NCI-H345 (cell line): ENCODE data around the gene DNALI1.
"Not testable (repeated sequence)": the region's sequence is repeated elsewhere in the genome, so short reads cannot be mapped to it uniquely, and the experiment has no call there.

Experiments used
- DNase-seq: peaks from one replicate; lab custom pipeline; 2025; lab: John Stamatoyannopoulos, UW

Gene DNALI1

DNA sequence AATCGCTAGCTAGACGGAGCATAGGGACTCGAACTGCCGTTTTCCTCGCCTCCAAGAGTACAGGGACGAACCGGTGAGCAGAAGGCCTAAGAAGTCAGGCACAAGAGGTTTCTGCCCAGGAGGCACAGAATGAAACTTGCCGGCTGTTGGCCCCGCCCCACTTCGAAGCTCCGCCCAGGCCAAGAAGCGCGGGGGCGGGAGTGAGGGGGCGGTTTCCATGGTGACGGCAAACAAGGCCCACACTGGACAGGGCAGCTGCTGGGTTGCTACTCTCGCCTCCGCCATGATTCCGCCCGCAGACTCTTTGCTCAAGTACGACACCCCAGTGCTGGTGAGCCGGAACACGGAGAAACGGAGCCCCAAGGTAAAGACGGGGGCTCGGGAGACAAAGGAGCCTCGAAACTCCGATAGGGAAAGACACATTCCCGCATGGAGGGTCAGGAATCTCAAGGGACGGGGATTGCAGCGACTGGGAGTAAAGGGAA lies at the start of gene DNALI1:
Gene DNALI1 (plus strand): TSS at position 229 of the 485 bp plus-strand sequence. CDS start 55 bp downstream, at position 284.
- DNase-seq: no peak

DNA sequence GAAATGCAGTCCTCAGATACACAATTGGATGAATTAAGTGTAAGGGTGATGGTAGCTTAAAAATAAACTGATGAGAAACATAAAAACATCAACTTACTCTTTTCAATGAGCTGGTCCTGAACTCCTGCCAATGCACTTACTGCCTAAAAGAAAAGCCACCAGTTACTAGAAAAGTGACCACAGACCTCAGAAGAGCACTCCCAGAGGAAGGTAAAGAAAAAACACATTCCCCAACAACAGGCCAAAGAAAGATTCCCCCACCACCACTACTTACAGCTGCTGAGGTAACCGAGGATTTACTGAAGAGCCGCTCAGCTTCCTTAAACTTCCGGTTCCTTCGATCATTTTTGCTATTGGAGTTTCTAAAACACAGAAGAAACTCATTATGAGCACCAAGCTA lies 47.6 kb upstream of the DNALI1 start:
- no peak for DNase-seq

DNA sequence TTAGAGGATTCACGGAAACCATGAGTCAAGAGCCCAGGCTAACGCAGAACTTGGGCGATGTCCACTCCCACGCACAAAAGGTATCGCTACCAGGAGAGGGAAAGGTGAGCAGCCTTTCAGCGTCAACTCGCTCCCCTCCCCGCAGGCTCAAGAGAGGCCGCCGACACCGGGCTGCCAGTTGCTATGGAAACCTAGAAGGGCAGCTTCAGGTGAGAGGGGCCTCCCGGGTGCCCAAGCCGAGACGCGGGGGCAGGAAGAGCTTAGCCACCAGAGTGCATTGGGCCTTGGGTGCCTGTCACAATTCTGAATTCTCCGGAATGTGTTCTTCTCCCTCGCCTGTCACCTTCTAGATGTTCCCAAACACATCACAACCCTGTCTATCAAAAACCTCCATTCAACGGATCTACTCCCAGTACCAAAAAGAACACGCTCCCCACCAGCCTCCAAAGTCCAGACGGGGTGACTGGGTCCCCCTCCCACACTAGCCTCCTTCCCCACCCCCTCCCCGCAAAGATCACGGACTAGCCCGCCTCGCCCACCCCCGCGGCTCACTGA lies 42.9 kb upstream of the DNALI1 start:
- DNase-seq: peak; percentile 35

DNA sequence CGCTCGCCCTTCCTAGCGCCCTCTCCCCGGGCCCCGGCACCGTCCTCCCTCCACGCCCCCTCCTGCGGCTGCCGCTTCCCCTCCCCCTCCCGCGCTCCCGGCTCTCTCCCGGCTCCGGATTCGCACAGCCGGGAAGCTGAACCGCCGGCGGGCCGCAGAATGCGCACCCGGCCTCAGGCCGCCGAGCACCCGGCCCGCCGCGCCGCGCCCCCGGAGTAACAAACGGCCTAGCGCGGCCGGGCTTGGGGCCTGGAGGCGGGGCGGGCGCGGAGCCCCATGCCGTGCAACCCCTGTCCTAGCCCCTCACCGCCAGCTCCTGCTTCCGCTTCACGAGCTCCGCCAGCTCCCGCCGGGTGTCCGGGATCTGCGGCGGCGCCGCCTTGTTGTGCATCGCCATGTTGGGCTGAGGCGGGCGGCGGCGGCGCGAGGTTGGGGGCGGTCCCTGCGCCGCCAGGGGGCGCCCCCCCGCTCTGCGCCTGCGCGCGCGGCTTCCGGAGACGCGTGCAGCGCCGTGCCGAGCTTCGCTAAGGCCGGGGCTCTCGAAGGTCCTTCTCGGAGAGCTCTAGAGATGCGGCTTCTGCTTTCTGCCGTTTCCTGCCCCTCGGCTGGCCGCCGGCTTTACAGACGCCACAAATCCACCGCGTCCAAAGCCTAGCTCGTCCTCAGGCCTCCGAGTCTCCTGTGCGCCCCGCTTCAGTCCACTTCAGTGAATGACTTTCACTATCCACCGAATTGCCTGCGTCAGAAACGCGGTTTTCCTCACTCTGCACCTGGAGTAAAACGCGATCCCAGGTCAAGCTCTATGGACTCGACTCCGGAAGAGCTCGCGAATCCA lies 42.2 kb upstream of the DNALI1 start, which contains the start of gene MEAF6:
Gene MEAF6 (minus strand): TSS at position 417 of the 835 bp plus-strand sequence. CDS start 20 bp downstream, at position 397.
- peak; percentile 85 for DNase-seq

DNA sequence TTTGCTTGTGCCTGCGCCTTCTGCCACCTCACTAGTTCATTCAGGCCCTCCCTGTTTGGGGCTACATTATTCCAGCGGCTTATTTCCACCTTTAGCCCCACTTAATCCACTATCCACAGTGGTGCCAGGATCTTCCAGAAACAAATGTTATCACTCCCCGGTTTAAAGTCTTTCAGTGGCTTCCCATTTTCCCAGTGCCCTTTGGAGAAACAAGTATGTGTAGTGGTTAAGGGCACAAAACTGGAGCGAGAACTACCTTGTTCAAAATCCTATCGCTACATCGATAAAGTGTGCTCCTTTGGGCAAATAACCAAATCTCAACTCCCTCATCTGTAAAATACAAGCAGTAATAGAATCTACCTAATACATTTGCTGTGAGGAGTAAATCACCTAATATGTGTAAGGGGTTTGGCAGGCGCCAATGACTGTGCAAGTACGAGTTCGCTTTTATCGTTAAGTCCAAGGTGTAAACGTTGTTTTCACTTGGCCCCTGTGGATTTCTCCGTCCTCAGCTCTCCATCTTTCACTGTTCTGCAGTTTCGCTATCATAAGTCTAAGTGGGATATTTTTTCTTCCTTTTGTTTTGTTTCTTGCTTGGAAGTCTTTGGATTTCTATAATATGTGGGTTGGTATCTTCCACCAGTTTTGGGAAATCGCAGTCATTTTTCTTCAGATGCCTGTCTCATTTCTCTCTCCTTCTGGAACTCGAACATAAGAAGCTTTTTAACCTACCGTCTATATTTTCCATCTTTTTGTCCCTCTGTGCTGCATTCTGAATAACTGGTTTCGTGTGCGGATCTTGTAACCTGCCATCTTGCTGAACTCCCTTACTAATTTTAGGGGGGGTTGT lies 41.3 kb upstream of the DNALI1 start:
- no peak for DNase-seq

DNA sequence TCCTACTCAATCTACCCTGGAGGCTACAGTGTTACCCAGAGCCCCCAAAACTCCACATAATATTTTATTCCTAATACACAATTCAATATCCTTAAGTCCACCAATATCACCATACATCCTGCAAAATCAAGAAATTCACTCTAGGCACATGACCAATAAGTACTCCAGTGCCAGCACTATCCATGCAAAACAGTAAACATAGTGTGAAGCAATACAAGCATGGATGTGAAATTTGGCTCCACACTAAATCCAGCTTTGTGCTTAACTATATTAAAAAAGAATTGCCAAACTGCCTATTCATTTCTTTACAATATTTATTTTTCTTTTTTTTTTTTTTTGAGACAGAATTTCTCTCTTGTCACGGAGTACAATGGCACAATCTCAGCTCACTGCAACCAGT lies 39.2 kb upstream of the DNALI1 start:
- DNase-seq: no peak

DNA sequence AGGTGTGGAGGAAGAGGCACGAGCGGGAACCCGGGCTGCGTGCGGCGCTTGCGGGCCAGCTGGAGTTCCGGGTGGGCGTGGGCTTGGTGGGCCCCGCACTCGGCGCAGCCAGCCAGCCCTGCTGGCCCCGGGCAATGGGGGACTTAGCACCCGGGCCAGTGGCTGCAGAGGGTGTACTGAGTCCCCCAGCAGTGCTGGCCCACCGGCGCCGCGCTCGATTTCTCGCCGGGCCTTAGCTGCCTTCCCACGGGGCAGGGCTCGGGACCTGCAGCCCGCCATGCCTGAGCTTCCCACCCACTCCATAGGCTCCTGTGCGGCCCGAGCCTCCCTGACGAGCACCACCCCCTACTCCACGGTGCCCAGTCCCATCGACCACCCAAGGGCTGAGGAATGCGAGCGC lies 38.5 kb upstream of the DNALI1 start:
- not testable (repeated sequence) for DNase-seq

DNA sequence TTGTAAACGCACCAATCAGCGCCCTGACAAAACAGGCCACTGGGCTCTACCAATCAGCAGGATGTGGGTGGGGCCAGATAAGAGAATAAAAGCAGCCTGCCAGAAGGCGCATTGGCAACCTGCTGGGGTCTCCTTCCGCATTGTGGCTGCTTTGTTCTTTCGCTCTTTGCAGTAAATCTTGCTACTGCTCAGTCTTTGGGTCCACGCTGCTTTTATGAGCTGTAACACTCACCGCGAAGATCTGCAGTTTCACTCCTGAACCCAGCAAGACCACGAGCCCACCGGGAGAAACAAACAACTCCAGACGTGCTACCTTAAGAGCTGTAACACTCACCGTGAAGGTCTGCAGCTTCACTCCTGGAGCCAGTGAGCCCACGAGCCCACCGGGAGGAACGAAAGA lies 37.8 kb upstream of the DNALI1 start:
- not testable (repeated sequence) for DNase-seq

DNA sequence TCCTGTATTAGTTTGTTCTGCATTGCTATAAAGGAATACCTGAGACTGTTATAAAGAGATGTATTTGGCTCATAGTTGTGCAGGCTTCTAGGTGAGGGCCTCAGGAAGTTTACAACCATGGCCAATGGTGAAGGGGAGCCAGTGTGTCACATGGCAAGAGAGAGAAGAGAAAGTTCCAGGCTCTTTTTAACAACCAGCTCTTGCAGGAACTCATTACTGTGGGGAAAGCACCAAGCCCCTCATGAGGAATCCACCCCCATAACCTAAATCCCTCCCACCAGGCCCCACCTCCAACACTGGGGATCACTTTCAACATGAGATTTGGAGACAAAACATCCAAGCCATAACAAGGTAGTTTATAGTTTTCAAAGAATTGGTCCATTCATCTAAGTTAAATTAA lies 37.1 kb upstream of the DNALI1 start:
- DNase-seq: no peak

DNA sequence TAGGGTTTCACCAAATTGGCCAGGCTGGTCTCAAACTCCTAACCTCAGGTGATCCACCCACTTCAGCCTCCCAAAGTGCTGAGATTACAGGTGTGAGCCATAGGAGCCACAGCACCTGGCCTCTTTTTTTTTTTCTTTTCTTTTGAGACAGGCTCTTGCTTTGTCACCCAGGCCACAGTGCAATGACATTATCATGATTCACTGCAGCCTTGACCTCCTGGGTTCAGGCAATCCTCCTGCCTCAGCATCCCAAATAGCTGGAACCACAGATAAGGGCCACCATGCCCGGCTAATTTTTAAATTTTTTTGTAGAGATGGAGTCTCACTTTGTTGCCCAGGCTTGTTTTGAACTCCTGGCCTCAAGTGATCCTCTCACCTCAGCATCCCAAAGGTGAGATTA lies 26.9 kb upstream of the DNALI1 start:
- not testable (repeated sequence) for DNase-seq

DNA sequence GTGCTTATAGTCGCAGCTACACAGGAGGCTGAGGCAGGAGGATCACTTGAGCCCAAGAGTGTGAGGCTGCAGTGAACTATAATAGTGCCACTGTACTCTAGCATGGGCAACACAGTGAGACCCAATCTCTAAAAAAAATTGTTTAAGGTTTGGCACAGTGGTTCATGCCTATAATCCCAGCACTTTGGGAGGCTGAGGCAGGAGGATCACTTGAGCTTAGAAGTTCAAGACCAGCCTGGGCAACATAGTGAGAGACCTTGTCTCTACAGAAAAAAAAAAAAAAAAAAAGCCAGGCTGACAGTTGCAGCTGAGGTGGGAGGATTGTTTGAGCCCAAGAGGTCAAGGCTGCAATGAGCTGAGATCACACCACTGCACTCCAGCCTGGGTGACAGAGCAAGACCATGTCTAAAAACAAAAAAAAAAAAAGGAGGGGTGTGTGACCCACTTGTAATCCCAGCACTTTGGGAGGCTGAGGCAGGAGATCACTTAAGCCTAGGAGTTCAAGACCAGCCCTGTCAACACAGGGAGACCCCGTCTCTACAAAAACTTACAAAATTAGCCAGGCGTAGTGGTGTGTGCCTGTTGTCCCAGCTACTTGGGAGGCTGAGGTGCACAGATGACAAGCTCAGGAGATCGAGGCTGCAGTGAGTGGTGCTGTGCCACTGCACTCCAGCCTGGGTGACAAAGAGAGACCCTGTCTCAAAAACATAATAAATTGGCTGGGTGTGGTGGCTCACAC lies 24.2 kb upstream of the DNALI1 start:
- DNase-seq: not testable (repeated sequence)

DNA sequence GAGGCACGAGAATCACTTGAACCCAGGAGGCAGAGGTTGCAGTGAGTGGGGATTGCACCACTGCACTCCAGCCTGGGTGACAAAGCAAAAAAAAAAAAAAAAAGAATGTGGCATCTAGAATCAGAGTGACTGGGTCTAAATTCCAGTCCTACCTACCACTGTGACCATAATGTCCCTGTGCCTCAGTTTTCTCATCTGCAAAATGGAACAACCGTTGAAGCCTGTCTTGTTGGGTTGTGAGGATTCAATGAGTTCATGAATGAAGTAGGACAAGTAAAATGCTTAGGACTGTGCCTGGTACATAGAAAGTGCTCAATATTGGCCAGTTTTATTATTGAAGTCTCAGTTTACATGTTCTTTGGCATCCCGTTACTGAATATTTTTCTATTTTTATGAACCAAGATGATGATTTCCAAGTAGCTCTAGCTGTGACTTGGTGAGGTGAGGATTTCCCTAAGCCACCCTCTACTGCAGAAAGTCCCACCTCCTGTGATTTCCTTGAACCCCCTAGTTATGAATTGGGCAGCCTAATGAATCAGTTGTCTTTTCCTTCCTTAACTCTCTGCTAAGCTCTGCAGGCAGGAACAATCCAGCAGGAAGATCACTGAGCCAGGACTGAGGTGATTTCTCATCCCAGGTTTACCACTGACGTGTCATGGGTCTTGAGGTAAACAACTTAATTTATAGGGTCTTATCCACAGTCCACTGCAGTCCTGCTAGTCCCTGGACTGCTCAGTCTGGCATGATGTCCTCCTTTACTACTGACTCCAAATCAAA lies 23.2 kb upstream of the DNALI1 start:
- DNase-seq: no peak

DNA sequence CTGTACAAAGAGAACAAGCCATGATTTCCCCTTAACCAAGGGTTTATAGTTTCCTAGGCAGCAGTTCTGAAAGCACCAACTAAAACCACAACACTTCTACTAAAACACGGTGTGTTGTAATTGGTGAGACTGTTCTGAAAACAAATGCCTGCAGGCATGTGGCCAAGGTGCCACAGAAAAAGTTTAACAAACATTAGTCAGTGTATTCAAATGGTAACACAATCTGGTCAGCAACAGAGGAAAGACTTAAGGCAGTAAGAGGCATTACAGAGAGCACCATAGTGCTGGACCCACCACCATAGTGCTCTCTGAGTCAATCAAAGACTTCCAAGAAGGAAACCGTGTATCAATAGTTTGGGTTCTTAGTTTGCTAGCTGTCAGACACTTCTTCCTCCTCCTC lies 19.4 kb upstream of the DNALI1 start:
- no peak for DNase-seq

DNA sequence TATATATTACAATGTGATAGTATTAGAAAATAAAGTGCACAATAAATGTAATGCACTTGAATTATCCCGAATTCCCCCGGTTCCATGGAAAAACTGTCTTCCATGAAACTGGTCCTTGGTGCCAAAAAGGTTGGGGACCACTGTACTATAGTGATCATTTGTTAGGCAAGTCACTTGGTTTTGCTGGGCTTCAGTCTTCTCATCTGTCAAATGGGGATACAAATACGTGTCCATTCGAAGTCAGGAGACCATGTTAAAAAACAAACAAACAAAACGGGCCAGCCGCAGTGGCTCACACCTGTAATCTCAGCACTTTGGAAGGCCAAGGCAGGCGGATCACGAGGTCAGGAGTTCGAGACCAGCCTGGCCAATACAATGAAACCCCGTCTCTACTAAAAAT lies 17.6 kb upstream of the DNALI1 start:
- not testable (repeated sequence) for DNase-seq

DNA sequence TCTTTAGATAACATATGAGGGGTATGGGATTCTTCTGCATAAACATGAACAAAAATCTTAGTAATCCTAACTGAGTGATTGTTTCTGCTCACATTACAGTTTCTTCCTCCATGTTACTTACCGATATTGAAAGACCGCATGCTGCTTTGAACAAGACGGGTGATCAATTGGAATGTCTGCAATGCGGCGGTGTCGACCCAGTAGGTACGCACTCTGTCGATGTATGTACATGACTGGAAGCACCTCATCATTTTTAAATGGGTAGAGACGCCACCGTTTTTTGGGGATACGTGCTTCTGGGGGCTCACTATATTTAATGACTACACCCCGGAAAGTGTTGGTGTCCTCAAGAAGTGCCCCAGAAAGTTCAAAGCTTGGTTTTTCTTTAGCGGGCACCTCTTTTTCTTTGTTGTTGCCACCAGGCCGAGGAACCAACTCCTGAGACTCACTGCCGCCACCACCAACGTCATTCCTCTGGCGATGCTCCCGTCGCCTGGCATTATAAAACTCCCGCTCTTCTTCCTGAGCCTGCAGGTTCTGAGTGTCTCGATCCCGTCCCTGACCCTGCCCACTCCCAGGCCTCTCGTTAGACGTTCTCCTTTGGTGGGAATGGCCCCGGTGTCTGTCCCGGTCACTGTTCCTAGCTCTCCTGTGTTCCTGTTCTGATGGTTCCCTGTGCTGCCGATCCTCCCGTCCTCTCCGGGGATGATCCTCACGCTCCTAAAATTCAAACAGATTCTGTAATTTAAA lies 16.5 kb upstream of the DNALI1 start:
- no peak for DNase-seq

DNA sequence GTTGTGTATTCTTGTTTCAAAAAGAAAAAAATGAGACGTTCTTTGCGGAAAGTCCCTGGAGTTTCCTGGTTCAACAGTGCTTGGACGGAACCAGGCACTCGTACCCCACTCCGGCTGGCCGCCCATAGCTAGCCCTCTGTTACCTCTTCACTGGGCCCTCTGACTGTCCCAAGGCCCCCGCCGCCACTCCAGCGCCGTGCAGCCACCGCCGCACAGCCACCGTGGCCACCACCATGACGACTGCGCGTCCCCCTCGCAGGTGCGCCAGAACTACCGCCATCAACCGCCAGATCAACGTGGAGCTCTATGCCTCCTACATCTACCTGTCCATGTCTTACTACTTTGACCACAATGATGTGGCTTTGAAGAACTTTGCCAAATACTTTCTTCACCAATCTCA lies 12.2 kb upstream of the DNALI1 start:
- no peak for DNase-seq

DNA sequence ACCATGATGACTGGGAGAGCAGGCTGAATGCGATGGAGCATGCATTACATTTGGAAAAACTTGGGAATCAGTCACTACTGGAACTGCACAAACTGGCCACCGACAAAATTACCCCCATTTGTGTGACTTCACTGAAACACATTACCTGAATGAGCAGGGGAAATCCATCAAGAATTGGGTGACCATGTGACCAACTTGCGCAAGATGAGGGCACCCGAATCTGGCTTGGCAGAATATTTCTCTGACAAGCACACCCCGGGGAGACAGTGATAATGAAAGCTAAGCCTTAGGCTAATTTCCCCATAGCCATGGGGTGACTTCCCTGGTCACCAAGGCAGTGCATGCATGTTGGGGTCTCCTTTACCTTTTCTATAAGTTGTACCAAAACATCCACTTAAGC lies 11.7 kb upstream of the DNALI1 start:
- no peak for DNase-seq

DNA sequence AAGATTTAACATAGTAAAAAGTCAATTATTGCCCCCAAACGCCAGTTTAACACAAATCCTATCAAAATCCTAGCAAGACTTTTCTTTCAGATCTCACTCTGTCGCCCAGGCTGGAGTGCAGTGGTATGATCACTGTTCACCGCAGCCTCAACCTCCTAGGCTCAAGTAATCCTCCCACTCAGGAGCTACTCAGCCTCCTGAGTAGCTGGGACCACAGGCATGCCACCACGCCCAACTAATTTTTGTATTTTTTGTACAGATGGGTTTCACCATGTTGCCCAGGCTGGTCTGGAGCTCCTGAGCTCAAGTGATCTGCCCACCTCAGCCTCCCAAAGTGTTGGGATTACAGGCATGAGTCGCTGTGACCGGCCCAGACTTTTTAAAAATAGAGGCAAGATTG lies 7.4 kb upstream of the DNALI1 start:
- DNase-seq: no peak

DNA sequence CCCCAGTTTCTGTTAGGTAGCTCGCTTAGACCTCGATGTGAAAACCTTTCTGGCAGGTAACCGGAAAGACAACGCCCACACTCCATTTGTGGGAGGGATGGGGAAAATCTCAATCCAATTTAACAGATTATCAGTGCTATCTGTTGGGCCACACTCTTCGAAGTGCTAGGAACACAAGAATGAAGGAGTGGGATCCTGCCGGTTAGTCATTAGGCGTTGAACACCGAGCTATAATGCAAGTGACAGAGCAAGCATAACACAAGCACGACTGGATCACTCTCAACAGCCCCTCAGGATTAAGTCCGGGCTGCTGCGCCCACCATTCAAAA lies 3.2 kb upstream of the DNALI1 start:
- no peak for DNase-seq
